Gastroesophageal sphincter (tissue), 4 donors: Measurements from ENCODE around the gene ANGEL1. TPM values are rescaled to one million over a fixed set of nuclear protein-coding genes. Genes with fewer than 3 reads are reported as not detected.

Experiments
- ATAC-seq: fragments of 150-250 bp; one replicate; pipeline ENCODE4 v1.9.1; 2016; ENCODE audit warnings: mild to moderate bottlenecking, moderate library complexity
- H3K27ac ChIP-seq, 4 donors: fragments of 200-600 bp; sonication (generic) in 3 of 4; 1 replicate in 3 of 4; 2 replicates in 1 of 4; pipeline ENCODE4 v1.5.1; 2016 to 2019
- H3K27me3 ChIP-seq: fragments of 200-600 bp; sonication (generic); one replicate; pipeline ENCODE4 v1.5.1; 2019
- H3K36me3 ChIP-seq, 2 donors: fragments of 200-600 bp; sonication (generic); one replicate each; pipeline ENCODE4 v1.5.1; 2019; ENCODE audit warnings: control low read depth in 1 of 2
- H3K4me1 ChIP-seq, 3 donors: fragments of 200-600 bp; sonication (generic); 1 replicate in 2 of 3; 2 replicates in 1 of 3; pipeline ENCODE4 v1.5.1; 2016 to 2019; ENCODE audit warnings: control low read depth in 2 of 3
- H3K4me3 ChIP-seq, 2 donors: fragments of 200-600 bp; sonication (generic); one replicate each; pipeline ENCODE4 v1.5.1; 2019; ENCODE audit warnings: mild to moderate bottlenecking in 1 of 2, moderate library complexity in 1 of 2
- H3K9me3 ChIP-seq, 3 donors: fragments of 200-600 bp; sonication (generic); one replicate each; pipeline ENCODE4 v1.5.1; 2017 to 2019; ENCODE audit warnings: control low read depth in 2 of 3
- POLR2AphosphoS5 ChIP-seq: sonication (generic); formaldehyde crosslinking; IDR thresholded peaks from one replicate; pipeline ENCODE4 v1.6.1; 2017; ENCODE audit warnings: antibody characterized with exemption
- WGBS, 2 donors: methylation state at CpG; one replicate each; pipeline ENCODE4 v1.1.5; 2018; ENCODE audit warnings: low coverage in 1 of 2; 5-methylcytosine and 5-hydroxymethylcytosine counted together
- total RNA-seq, 4 donors: library from RNA; depleted of rRNA; stranded (reverse); fragments of >200 nt; gene quantifications; one replicate each; pipeline ENCODE4 v1.1.0, GENCODE V29; 2016

Gene ANGEL1
- total RNA-seq, 4 donors from 2014 or later, result 9.0 to 27.5 (median 12.2) TPM

GRCh38 chr14:76741074-76741473 lies 71.6 kb downstream of the ANGEL1 start:
- H3K27ac ChIP-seq, result no peak overlapping the region
- TF ChIP-seq POLR2AphosphoS5, result no peak
- H3K27me3 ChIP-seq, result no peaks in the 10 kb centered on the region
- 86 to 90% methylated on average over 1 of the region's 1 CpG for WGBS, 2 donors
- H3K9me3 ChIP-seq, result peaks cover 0 to 22% (median 0%) of the 10 kb centered on the region in 3 donors
- ATAC-seq, result no peak
- H3K4me3 ChIP-seq, result no peak overlapping the region
- H3K4me1 ChIP-seq, result no peaks in the 10 kb centered on the region
- H3K36me3 ChIP-seq, result peaks cover 0 to 6% of the 10 kb centered on the region in 2 donors

Other genes with a start within 250 kb of the ANGEL1 start
- gene VASH1, start 51.4 kb downstream of the ANGEL1 start, total RNA-seq, result 10 to 100 TPM in 2 of 4 donors, 1 to 10 TPM in 2; 4.3 to 12.8 (median 9.9) TPM
- gene LRRC74A, start 13.5 kb upstream of the ANGEL1 start, total RNA-seq, result not detected
- 10 to 100 TPM; 53.7 to 75.6 (median 59.9) TPM for gene IRF2BPL, start 215.8 kb upstream of the ANGEL1 start, total RNA-seq